ENCODE measurements around the gene HS6ST1.

HS6ST1 gene

DNA sequence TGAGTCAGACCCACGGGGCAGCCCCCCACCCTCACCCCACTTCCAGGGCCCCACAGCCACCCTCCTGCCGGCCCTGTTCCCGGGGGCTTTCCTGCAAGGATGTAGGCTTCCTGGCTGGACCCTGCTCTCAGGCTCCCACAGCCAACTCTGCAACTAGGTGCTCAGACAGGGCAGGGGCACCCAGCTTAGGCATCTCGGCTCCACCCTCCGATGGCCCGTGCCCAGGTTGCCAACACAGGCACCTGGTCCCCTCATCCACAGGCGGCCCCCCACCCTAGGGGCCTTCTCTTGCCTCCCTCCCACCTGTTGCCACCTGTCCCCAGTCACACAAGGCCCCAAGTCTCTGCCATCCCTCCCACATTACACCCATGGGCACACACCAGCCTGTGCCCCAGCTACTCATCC, 34.6 kb downstream of the HS6ST1 start:
- in situ Hi-C loops (cut with MboI; ENCODE audit: low sequenced_read_pairs): no loop called here

DNA sequence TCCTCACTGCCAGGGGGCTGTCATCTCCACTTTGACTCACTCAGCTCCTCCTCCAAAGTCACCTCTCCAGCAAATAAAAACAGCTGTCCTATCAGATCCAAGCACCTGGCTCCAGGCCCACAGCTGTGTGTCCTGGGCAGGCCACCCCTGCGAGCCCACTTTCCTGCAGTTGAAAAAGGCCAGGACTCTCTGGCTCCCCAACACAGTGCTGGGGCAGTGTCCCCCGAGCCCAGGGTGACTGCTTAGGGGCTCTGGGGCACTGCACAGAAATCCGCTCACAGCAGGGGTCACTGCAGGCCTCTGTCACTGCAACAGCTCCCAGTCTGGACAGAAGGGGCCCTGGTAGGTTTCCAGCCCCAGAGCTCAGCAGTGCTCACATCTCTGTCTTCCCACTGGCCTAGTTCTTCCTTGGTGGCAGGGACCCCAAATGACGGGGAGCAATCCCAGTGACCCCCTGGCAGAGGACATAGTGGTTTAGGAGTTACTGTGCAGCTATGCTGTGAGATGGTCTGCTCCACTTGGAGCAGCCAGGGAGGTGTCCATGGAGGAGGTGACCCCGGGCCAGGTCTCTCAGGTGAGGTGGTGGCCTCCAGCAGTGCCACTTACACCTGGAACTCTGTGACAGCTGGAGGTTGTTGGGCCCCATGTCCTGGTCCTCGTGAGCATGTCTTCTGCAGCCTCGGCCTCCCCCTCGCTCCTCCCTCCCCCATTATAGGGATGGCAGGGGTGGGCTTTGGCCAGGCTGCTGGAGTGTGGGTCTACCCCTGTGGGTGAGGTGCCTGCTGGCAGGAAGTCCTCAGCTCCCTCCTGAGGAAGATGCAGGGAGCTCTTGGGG, 35.5 kb downstream of the HS6ST1 start:
- in situ Hi-C loops (cut with MboI; ENCODE audit: low sequenced_read_pairs): no loop called here

DNA sequence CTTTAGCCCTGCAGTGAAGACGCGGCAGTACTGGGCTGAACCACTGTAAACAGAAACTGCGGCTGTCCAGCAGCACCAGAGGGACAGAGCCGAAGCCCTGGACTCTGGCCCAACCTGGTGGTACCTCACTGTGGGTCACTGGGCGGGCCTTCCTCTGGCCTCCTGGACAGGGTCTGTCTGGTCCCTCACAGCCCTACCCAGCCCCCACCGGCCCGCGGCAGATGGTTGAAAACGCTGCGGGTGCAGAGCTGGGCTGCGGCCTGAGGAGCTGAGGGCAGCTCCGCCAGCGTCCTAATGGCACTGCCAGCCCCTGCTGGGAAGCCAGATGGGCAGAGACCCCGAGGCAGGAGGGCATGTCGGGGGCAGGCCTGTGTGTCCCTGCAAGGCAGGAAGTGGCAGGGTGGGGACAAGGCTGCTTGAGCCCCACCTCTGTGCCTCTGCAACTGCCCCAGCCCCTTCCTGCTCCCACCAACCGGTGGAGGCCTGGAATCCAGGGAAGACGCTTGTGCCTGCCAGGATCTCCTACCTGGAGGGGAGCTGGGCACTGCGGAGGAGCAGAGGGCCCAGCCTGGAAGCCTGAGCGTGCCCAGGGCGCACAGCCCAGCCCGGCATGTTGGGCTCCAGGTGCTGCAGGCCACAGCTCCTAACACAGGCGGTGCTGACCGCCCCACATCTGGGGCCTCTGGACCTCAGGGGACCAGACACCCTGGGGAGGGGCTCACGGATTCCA, 36.3 kb downstream of the HS6ST1 start:
- in situ Hi-C loops (cut with MboI; ENCODE audit: low sequenced_read_pairs): no loop called here

DNA sequence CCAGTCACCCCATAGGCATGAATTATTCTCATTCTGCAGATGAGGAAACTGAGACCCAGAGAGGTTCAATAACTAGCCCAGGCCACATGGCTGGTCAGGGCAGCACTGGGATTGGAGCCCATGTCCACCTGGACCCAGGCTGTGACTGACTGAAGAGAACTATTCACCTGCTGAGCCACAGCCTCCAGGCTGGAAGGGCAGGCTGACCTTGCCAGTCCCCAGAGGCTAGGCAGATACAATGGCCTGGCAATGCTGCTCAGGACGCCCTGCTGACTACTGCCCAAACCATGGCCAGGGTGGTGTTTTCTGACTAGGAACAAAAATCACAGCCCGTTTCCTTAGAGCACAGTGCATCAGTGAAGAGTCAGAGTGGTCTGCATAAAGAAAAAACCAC, 36.8 kb downstream of the HS6ST1 start:
- in situ Hi-C loops (cut with MboI; ENCODE audit: low sequenced_read_pairs): no loop called here

DNA sequence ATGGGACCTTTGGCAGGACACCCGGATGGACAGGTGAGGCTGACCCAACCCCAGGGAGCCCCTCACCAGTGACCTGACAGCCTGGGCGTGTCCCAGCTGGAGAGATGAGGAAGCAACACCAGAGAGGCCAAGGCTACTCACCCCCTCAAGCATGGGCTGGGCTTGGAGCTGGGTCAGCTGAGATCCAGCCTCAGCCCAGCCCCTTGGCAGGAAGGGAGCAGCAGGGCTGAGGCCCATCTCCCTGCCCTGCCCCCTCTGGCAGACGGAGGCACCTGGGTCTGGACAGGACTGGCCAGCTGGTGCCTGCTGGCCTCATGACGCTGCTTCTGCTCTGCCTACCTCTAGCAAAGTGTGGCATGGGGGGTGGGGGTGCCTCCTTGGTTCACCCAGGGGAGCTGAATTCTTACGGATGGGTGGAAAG, 37.8 kb downstream of the HS6ST1 start:
- in situ Hi-C loops (cut with MboI; ENCODE audit: low sequenced_read_pairs): no loop called here

DNA sequence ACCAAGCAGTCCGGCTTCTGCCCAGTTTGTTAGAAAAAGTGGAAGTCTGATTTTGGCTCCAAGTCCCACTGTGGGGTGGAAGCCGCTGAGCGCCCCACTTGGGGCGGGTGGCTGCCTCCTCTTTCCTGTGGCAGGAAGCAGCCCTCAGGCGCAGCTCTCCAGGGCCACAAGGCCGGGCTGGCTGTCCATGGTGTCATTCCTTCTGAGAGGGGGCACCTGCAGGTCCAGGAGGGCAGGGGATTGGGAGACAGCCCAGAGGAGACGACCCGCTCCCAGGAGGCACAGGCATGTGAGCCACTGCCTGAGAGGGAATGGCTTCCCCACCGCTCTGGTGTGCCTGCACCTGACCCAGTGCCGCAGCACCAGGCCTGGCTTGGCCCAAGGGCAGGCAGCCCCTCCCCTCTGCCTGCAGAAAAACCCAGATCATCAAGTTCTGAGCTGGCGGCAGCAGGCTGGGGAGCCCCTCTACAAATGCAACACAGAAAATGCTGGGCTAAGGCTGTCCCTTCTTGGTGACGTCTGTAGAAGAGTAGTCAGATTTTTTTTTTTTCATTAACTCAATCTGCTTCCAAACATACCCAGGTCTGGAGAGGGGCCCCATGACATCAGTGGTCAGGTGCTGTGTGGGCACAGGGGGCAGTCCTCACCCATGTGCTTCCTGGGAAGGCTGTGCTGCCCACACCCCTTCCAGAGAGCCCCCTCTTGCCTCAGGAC, 38.4 kb downstream of the HS6ST1 start:
- in situ Hi-C loops (cut with MboI; ENCODE audit: low sequenced_read_pairs): no loop called here

DNA sequence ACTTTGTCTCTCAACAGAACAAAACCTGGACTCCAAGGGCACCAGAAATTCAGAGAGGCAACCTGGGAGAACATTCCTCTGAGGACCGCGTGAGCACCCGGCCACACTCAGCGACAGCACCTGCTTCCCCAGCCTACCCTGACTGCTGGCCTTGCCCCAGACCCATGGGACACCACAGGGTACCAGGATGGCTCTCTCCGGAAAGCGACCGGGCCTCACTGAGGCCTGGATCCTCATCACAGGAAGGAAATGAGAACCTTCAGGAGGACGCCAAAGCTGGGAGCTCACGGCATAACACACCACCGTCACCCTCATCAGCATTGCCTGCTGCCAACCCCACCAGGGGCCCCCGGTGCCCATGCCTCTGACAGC, 38.9 kb downstream of the HS6ST1 start:
- in situ Hi-C loops (cut with MboI; ENCODE audit: low sequenced_read_pairs): no loop called here

DNA sequence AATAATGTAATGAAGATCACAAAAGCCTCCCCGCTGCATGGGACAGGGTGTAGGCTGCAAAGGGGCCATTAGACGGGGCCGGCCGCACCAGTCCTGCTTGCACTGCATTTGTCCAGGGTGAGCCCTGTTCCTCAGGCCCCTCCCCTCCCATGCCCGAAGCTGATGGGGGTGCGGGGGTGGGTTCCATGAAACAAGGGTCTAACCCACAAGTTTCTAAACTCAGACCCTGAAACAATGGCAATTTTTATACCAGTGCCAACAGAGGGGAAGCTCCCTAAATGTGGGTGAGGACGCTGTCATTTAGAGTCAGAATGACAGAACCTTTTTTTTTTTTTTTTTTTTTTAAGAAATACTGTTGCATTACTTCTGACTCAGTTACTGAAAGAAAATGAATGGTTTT, 39.7 kb downstream of the HS6ST1 start:
- in situ Hi-C loops (cut with MboI; ENCODE audit: low sequenced_read_pairs): no loop called here

DNA sequence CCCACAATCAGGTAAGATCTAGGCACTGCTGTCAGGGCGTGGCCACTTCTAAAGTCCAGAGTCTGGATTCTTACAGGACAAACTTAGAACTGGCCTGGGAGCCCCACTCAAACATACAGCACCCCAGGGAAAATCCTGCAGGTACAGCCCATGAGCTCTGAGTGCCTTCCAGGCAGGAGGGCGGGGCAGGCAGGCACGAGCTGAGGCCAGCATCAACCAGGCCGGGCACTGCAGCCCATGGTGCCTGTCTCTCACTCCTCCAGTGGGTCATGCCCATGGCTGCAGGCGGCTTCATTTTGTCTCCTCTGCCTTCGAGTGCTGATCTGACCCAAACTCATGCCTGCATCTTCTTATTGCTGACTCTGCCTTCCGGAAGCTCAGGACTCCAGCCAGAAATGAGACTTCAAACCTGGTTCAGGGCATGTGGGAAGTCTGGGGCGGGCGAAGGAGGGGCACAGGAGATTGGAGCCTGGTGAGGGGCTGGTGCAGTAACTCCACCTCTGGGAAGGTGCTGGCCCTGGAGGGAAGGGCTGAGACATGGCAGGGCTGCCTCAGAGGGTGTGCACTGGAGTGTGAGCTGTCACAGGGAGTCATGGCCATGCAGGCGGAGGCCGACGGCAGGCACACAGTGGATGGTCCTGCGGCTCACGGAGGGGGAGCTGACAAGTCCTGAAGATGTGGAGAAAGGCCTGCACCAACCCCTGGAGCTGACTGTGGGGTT, 40.5 kb downstream of the HS6ST1 start:
- in situ Hi-C loops (cut with MboI; ENCODE audit: low sequenced_read_pairs): no loop called here

DNA sequence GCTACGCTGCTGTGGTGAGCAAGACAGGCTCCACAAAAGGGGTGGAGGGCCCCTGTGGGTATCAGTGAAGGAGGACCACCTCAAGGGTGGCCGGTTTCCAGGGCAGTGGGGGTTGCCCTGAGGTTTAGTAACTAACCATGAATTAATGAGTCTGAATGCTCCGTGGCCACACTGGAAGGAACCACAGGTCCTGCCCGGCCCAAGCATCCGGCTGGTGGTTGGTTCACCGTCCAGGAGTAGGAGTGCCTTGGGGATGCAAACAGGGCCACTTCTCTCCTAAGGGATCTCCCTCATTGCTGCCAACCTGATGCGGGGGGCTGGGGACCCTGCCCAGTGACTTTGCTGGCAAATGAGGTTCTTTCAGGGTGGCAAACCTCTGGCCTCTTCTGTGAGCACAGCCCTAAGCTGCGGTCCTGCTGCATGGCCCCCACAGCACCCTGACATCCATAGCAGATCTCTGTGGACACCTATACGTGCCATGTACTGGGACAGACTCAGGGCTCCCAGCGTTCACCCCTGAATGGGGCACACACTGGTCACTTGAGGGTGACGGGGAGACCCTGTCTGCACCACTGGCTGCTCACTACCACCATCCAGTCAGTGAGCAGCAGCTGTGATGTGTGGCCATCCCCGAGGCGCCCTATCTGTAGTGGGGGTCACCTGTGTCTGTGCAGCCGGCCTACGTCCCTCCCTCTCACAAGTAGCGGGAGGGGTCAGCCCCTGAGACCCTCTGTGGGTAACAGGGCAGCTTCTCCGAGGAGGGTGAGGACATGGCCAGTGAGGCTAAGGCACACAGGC, 41.6 kb downstream of the HS6ST1 start:
- in situ Hi-C loops (cut with MboI; ENCODE audit: low sequenced_read_pairs): no loop called here

DNA sequence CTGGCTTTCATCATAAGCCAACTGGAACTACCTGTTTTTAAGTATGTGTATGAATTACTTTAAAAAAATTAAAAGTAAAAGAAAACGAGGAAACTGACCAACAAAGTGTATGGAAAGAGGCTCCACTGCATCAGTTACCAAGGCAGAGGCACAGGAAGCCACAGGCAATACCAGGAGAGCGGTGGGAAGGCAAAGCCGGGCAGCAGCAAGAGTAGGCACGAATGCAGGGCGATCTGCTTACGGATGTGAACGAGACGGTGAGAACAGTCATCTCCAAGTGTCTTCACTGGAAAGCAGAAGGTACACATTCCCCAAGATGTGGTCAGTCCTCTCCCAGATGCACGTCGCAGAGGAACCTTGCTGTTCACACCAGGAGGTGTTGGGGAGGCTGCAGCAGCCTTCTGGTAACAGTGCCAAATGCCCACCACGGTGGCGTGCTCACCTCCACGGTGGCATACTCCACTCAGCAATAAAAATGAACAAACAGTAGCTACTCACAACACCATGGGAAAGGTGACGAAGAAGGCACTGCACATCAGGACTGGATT, 43.1 kb downstream of the HS6ST1 start:
- in situ Hi-C loops (cut with MboI; ENCODE audit: low sequenced_read_pairs): no loop called here

DNA sequence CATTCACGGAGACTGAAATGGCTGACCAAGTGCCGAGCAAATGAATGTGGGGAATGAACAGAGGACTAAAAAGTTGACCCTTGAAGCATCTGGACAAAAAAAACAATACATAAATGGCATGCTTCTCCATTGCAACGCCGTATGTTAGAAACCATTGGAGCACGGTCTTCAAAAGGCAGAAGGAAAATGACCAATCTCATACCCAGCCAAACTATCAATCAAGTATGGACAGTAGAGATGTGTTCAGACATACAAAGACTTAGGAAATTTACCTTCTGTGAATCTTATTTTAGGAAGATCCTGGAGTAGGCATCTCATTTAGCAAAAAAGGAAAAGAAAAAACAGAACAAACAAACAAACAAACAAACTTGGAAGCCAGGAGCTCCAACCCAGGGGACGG, 44.5 kb downstream of the HS6ST1 start:
- in situ Hi-C loops (cut with MboI; ENCODE audit: low sequenced_read_pairs): no loop called here

DNA sequence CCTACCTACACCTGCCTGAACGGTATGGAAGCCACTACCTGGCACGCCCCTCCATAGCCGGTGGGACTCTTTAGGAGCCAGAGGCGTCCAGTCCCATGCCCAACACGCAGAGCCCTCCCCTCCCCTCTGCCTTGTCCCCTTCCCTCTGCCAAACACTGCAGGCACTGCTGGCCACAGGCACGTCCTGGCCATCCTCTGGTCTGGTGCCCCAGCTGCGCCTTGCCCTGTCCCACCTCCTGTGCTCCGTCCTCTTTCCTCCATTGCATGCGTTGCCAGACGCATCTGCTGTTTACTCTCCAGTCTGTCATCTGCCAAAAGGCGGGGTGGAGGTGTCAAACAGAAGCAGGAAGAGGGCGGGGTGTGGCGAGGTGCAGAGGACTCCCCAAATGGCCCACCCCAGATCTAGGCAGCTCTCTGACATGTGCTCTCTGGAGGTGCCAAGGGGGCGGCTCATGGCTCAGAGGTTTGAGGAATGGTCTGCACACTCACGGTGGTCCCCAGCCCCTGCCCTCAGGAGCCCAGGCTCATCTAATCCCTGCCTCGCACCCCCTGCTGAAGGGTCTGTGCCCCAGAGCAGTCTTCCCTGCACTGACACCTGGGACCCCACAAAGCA, 45.1 kb downstream of the HS6ST1 start:
- in situ Hi-C loops (cut with MboI; ENCODE audit: low sequenced_read_pairs): no loop called here

DNA sequence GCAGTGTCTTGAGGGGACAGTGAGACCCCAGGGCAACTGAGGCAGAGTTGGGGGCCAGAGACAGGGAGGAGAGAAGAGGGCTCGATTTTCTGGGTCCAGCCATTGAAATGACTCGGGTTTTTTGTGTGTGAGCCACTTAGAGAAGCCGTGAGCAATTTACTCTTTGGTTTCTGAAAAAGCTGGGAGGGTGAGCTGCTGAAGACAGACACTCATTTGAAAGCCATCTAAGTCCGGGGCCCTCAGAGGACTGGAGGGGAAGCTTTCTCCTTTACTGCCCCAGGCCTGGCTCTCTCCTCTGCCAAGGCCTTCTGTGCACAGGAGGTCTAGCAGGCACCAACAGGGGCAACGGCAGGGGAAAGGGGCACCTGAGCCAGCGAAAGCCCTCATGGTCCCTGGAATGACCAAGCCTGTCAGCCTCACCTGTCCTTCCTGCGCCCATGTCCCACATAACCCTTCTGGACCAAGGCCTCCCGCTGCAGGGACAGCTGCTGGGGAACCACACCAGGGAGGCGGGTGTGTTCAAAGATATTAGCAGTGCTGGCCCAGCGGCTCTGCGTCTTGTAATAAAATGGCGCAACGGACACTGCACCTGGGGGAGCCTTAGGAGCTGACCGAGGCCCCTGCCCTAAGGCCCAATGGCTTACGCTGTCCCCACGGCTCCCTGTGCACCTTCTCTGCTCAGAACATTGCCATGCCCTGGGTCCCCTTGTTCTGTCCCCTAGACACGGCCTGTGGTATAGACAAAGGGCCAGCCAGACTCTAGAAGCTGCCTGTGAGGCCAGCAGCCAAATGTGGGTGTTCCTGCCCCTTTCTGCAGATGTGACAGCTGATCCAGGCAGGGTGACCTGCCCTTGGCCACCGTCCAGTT, 45.8 kb downstream of the HS6ST1 start:
- in situ Hi-C loops (cut with MboI; ENCODE audit: low sequenced_read_pairs): no loop called here

DNA sequence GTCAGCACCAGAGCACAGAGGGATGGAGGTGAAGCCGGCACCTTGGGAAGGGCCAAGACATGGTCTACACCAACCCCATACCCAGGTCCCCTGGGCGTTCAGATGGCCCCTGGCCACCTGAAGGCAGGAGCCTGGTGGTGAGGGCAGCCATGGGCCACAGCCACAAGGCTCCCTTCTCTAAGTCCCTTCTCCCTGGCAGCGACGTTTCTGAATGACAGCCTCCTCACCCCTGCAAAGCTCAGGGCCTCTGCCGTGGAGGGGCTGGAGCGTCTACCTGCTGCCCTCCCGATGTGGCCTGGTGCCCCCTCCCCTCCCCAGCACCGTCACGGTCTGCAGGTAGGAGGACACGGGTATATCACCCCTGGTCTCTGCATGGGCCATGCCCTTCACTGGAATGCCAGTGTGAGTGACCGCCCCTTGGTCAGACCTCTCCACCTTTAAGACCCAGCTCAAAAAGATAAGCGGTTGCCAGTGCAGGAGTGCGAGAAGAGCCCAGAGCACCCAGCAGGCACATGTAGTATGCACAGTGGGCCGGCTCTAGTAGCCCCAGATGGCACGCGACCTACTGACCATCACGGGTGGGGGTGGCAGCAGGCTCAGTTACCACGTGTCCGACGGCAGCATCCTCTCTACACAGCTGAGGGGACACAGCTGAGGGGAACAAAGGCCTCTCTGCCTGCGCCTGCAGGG, 46.6 kb downstream of the HS6ST1 start:
- in situ Hi-C loops (cut with MboI; ENCODE audit: low sequenced_read_pairs): no loop called here

DNA sequence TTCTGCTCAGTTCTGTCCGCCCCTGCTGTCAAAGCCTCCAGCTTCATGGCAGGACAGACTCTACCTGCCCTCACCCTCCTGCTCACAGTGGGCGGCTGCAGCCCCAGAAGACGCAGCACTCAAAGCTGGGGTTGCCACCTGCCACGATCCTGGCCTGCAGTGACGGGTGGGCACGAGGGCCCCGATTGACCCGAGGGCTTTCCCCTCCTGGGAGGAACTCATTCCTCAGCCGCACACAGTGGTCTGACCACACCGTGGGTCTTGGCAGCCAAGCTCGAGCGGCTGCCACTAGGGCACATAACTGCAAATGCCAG, 47.1 kb downstream of the HS6ST1 start:
- in situ Hi-C loops (cut with MboI; ENCODE audit: low sequenced_read_pairs): no loop called here

DNA sequence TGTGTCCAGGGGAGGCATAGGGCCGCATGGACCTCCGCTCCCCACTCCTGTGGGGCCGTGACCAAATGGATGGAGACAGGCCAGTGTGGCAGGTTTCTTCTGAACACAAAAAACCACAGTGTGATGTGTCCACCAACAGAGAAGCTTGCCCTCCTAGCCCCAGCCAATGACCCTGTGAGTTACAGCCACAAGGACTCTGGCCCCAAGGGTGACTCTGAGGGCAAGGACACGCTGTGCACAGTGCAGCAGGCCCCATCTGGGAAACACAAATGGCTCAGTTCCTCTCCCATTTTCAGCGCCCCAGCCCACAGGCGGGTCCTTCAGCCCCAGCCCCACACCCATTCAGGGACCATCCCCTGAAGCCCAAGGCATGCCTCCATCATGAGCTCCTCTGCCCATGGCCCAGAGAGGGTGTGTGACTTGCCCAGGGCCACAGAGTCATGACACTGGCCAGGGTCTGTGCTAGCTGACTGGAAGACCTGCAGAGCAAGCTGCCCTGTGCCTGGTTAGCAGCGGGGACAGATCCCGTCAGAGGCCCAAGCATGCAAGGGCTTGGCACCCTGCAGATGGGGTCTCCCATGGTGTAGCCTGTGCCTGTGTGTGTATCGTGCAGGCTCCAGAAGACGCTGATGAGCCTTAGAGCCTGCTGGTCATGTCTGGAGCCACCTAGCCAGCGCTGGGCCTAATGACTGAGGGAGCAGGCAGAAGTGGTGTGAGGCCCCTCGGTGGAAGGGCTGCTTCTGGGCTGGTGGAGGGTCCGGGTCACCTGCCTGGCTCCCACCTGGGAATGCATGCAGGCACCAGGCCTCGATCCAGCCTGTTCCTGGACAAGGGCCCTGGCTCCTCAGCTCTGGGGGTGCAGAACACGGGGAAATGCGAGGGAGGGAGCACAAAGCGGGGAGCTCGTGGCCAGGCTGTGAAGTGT, 47.7 kb downstream of the HS6ST1 start:
- in situ Hi-C loops (cut with MboI; ENCODE audit: low sequenced_read_pairs): no loop called here

Measured in HL-60/S4 (cell line).